ENCODE measurements around the gene SCN4A. TPM values are rescaled to one million over a fixed set of nuclear protein-coding genes. Genes with fewer than 3 reads are reported as not detected.

SCN4A gene
- total and polyA plus RNA-seq, 2 of the 13 experiments (the other 11 are each of a cell fraction or from before 2014, with no cell fraction given): 0.02 to 0.03 TPM

DNA sequence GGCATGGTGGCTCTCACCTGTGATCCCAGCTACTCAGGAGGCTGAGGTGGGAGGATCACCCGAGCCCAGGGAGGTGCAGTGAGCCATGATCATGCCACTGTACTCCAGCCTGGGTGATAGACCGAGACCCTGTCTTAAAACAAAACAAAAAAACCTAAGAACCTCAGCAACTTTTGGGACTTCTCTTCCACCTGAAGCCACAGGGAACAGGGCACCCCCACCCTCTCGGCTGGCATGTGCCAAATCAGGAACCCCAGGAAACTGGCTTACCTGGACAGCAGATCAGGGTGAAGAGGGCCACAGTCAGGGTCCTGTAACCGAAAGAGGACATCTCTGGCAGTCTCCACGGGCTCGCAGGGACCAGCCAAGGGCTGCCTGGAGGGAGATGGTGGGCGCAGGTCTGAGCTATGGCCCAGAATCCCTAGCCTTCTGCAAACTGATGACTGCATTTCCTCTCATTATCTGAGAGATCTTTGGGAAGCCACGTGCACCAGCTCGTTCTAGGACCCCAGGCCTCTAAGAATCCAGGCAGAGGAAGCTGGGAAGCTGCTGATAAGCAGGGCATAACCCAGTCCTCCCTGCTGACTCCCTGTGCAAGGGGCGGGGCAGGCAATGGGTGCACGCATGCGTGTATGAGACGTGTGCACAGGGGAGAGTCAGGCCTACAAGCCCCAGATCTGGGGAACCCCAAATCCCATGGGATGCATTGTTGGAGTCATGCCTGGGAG is 33.8 kb upstream of the SCN4A start (continued):
- TF ChIP-seq, protein P1, sequence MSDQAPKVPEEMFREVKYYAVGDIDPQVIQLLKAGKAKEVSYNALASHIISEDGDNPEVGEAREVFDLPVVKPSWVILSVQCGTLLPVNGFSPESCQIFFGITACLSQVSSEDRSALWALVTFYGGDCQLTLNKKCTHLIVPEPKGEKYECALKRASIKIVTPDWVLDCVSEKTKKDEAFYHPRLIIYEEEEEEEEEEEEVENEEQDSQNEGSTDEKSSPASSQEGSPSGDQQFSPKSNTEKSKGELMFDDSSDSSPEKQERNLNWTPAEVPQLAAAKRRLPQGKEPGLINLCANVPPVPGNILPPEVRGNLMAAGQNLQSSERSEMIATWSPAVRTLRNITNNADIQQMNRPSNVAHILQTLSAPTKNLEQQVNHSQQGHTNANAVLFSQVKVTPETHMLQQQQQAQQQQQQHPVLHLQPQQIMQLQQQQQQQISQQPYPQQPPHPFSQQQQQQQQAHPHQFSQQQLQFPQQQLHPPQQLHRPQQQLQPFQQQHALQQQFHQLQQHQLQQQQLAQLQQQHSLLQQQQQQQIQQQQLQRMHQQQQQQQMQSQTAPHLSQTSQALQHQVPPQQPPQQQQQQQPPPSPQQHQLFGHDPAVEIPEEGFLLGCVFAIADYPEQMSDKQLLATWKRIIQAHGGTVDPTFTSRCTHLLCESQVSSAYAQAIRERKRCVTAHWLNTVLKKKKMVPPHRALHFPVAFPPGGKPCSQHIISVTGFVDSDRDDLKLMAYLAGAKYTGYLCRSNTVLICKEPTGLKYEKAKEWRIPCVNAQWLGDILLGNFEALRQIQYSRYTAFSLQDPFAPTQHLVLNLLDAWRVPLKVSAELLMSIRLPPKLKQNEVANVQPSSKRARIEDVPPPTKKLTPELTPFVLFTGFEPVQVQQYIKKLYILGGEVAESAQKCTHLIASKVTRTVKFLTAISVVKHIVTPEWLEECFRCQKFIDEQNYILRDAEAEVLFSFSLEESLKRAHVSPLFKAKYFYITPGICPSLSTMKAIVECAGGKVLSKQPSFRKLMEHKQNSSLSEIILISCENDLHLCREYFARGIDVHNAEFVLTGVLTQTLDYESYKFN (CRISPR knock-in tag; conservative IDR thresholded peaks at IDR 0.05): peak; percentile 43; the same call in 1 of the 2 replicates
- TF ChIP-seq IRF2 (CRISPR knock-in tag; IDR thresholded peaks at IDR 0.05) (no peak), ZNF451 (CRISPR knock-in tag; IDR thresholded peaks at IDR 0.05) (no peak; the same call in 1 of the 2 replicates), ZNF878 (CRISPR knock-in tag; IDR thresholded peaks at IDR 0.05) (no peak), CEBPG (CRISPR knock-in tag; IDR thresholded peaks at IDR 0.05) (no peak), ZNF619 (CRISPR knock-in tag; IDR thresholded peaks at IDR 0.05) (0 out of 2 replicates have a peak, but pooled peaks have one; percentile 54), ZFP37 (CRISPR knock-in tag; IDR thresholded peaks at IDR 0.05; ENCODE audit: borderline replicate concordance) (no peak), KLF12 (CRISPR knock-in tag; IDR thresholded peaks at IDR 0.05; ENCODE audit: borderline replicate concordance) (no peak), FOXK1 (CRISPR knock-in tag; IDR thresholded peaks at IDR 0.05; ENCODE audit: borderline replicate concordance, low read depth) (no peak), RCOR2 (CRISPR knock-in tag; IDR thresholded peaks at IDR 0.05) (no peak), HDAC6 (IDR thresholded peaks at IDR 0.05; ENCODE audit: low read depth, low read length) (no peak), ATF7-NPFF (CRISPR knock-in tag; IDR thresholded peaks at IDR 0.05; ENCODE audit: low read depth) (no peak), ZNF292 (CRISPR knock-in tag; IDR thresholded peaks at IDR 0.05; ENCODE audit: borderline replicate concordance, low read depth) (peak; percentile 64; the same call in 1 of the 2 replicates), ZNF430 (CRISPR knock-in tag; IDR thresholded peaks at IDR 0.05) (peak; percentile 61; the same call in 1 of the 2 replicates), SKI (IDR thresholded peaks at IDR 0.05; ENCODE audit: partially characterized antibody) (no peak), ZNF441 (CRISPR knock-in tag; IDR thresholded peaks at IDR 0.05; ENCODE audit: borderline replicate concordance) (0 out of 2 replicates have a peak, but pooled peaks have one; percentile 3), SMAD3 (CRISPR knock-in tag; IDR thresholded peaks at IDR 0.05) (no peak), SOX6 (IDR thresholded peaks at IDR 0.05) (no peak), SOX6 (CRISPR knock-in tag; IDR thresholded peaks at IDR 0.05) (peak; percentile 42; the same call in 1 of the 2 replicates), CBX1 (IDR thresholded peaks at IDR 0.05; ENCODE audit: low read depth) (no peak)
- TF ChIP-seq, protein P2, sequence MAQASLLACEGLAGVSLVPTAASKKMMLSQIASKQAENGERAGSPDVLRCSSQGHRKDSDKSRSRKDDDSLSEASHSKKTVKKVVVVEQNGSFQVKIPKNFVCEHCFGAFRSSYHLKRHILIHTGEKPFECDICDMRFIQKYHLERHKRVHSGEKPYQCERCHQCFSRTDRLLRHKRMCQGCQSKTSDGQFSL (CRISPR knock-in tag; IDR thresholded peaks at IDR 0.05): peak; percentile 24; the same call in 1 of the 2 replicates
- TF ChIP-seq, protein P3, sequence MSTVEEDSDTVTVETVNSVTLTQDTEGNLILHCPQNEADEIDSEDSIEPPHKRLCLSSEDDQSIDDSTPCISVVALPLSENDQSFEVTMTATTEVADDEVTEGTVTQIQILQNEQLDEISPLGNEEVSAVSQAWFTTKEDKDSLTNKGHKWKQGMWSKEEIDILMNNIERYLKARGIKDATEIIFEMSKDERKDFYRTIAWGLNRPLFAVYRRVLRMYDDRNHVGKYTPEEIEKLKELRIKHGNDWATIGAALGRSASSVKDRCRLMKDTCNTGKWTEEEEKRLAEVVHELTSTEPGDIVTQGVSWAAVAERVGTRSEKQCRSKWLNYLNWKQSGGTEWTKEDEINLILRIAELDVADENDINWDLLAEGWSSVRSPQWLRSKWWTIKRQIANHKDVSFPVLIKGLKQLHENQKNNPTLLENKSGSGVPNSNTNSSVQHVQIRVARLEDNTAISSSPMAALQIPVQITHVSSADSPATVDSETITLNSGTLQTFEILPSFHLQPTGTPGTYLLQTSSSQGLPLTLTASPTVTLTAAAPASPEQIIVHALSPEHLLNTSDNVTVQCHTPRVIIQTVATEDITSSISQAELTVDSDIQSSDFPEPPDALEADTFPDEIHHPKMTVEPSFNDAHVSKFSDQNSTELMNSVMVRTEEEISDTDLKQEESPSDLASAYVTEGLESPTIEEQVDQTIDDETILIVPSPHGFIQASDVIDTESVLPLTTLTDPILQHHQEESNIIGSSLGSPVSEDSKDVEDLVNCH (CRISPR knock-in tag; IDR thresholded peaks at IDR 0.05): no peak
- TF ChIP-seq, protein P4, sequence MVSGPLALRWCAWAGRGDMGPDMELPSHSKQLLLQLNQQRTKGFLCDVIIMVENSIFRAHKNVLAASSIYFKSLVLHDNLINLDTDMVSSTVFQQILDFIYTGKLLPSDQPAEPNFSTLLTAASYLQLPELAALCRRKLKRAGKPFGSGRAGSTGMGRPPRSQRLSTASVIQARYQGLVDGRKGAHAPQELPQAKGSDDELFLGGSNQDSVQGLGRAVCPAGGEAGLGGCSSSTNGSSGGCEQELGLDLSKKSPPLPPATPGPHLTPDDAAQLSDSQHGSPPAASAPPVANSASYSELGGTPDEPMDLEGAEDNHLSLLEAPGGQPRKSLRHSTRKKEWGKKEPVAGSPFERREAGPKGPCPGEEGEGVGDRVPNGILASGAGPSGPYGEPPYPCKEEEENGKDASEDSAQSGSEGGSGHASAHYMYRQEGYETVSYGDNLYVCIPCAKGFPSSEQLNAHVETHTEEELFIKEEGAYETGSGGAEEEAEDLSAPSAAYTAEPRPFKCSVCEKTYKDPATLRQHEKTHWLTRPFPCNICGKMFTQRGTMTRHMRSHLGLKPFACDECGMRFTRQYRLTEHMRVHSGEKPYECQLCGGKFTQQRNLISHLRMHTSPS (CRISPR knock-in tag; IDR thresholded peaks at IDR 0.05; ENCODE audit: low read depth): peak; percentile 52; the same call in 1 of the 2 replicates

Data from HepG2 (cell line).